Suprapubic skin (tissue), 4 donors: ENCODE measurements around the gene RAP1GAP. TPM values are rescaled to one million over a fixed set of nuclear protein-coding genes. Genes with fewer than 3 reads are reported as not detected.
"Not testable (repeated sequence)": the region's sequence is repeated elsewhere in the genome, so short reads cannot be mapped to it uniquely, and the experiment has no call there.

Experiments
- DNase-seq, 2 donors: peaks; one replicate each; pipeline ENCODE4 v3.0.0-alpha.2; 2019; ENCODE audit warnings: low spot score in 2 of 2
- H3K27ac ChIP-seq: fragments of 200-600 bp; sonication (generic); one replicate; pipeline ENCODE4 v1.5.1; 2019
- H3K27me3 ChIP-seq: fragments of 200-600 bp; sonication (generic); one replicate; pipeline ENCODE4 v1.5.1; 2019
- H3K36me3 ChIP-seq: fragments of 200-600 bp; sonication (generic); one replicate; pipeline ENCODE4 v1.5.1; 2019
- H3K4me1 ChIP-seq: fragments of 200-600 bp; sonication (generic); one replicate; pipeline ENCODE4 v1.5.1; 2019
- H3K4me3 ChIP-seq: fragments of 200-600 bp; sonication (generic); one replicate; pipeline ENCODE4 v1.5.1; 2019; ENCODE audit warnings: mild to moderate bottlenecking
- H3K9me3 ChIP-seq: fragments of 200-600 bp; sonication (generic); one replicate; pipeline ENCODE4 v1.5.1; 2019
- EP300 ChIP-seq: sonication (generic); formaldehyde crosslinking; IDR thresholded peaks from one replicate; pipeline ENCODE4 v1.6.1; 2017; ENCODE audit warnings: antibody characterized with exemption
- POLR2A ChIP-seq, 2 donors: fragments of 450-650 bp; IDR thresholded peaks; one replicate each; pipeline ENCODE4 v1.6.1; 2017; ENCODE audit warnings: antibody characterized with exemption in 2 of 2, mild to moderate bottlenecking in 2 of 2, moderate library complexity in 2 of 2
- POLR2AphosphoS5 ChIP-seq, 3 donors: sonication (generic); formaldehyde crosslinking; IDR thresholded peaks; one replicate each; pipeline ENCODE4 v1.6.1; 2017; ENCODE audit warnings: antibody characterized with exemption in 3 of 3
- WGBS: methylation state at CpG from one replicate; pipeline ENCODE4 v1.1.5; 2018; 5-methylcytosine and 5-hydroxymethylcytosine counted together
- total RNA-seq, 4 donors: library from RNA; depleted of rRNA; stranded (reverse); fragments of >200 nt; gene quantifications; one replicate each; pipeline ENCODE4 v1.1.0, GENCODE V29; 2016
- TF ChIP-seq, protein P1 (sequence below), 2 donors: fragments of 200-600 bp in 1 of 2; fragments of 450-650 bp in 1 of 2; sonication (generic) in 1 of 2; IDR thresholded peaks; one replicate each; pipeline ENCODE4 v1.5.1; 2016 to 2019; ENCODE audit warnings: antibody characterized with exemption in 2 of 2, mild to moderate bottlenecking in 1 of 2, moderate library complexity in 1 of 2

The RAP1GAP gene
- total RNA-seq, 4 donors from 2014 or later = 1.5 to 4.9 (median 3.6) TPM

DNA sequence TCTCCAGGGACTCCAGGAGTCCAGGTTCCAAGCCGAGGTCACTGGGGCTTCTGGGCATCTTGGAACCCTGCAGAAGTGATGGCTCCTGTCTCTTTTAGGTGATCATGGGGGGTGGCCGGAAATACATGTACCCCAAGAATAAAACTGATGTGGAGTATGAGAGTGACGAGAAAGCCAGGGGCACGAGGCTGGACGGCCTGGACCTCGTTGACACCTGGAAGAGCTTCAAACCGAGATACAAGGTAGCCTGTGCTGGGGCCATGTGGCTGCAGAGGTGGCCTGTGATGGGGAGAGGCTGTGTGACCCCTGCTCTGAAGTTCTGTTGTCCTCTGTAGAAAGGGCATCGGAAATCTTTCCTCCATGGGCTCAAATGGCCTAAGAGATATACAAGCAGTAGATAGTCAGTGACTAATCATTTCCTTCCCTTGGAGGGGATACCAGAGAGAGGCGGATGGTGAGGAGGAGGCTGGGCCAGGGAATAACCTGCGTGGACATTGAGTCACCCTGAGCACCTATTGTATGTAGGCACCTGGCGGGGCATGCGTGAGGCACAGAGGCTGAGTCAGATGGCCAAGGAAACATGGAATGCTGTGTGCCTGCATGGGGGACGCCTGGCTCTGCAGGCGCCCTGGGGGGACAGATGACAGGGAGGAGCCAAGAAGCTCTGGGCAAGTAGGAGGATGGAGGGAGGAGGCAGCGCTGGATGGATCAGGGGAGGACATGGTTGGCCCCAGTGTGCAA lies 101.0 kb downstream of the RAP1GAP start:
- DNase-seq = no peak
- Histone ChIP-seq H3K27me3 (no peaks in the 10 kb centered on the region), H3K27ac (no peak overlapping the region), H3K4me1 (no peaks in the 10 kb centered on the region), H3K9me3 (no peaks in the 10 kb centered on the region), H3K36me3 (no peaks in the 10 kb centered on the region), H3K4me3 (no peak overlapping the region)
- 82% methylated on average over 15 of the region's 15 CpGs for WGBS
- TF ChIP-seq, protein P1, sequence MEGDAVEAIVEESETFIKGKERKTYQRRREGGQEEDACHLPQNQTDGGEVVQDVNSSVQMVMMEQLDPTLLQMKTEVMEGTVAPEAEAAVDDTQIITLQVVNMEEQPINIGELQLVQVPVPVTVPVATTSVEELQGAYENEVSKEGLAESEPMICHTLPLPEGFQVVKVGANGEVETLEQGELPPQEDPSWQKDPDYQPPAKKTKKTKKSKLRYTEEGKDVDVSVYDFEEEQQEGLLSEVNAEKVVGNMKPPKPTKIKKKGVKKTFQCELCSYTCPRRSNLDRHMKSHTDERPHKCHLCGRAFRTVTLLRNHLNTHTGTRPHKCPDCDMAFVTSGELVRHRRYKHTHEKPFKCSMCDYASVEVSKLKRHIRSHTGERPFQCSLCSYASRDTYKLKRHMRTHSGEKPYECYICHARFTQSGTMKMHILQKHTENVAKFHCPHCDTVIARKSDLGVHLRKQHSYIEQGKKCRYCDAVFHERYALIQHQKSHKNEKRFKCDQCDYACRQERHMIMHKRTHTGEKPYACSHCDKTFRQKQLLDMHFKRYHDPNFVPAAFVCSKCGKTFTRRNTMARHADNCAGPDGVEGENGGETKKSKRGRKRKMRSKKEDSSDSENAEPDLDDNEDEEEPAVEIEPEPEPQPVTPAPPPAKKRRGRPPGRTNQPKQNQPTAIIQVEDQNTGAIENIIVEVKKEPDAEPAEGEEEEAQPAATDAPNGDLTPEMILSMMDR (IDR thresholded peaks at IDR 0.05) = no peak
- TF ChIP-seq POLR2A (IDR thresholded peaks at IDR 0.05) = no peak
- TF ChIP-seq EP300 = no peak
- no peak for TF ChIP-seq POLR2AphosphoS5 (IDR thresholded peaks at IDR 0.05)

DNA sequence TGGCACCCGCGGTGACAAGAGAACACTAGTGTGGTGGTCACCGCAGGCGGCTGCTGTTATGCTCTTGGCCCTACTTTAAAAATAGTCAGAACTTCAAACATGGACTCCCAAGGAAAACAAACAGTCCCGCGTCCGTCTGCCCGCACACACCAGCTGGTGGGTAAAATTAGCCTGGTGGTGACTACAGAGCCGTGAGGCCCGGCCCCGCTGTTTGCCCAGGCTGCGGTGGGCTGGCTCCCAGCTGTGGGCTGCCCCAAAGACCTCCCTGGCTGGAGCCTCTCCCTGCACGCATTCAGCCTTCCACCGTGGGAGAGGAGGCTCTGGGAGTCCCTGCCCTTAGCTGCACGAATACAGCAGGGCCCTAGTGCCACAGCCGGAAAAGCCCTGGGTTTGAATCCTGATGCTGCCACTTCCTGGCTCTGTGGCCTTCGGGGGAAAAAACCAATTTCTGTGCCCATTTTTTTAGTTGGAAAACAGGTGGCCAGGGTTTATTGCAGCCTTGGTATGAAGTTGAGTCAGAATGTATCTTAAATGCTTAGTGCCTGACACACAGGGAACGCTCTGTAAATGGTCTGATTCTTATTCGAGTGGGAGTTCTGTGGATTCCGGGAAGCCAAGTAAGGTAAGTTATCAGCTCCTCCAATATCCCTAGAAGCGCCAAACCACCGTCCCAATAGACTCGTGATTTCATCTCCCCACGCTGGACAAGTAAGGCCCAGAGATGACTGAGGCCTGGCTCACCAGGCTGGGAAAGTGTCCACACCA lies 101.7 kb downstream of the RAP1GAP start:
- Histone ChIP-seq H3K27me3 (no peaks in the 10 kb centered on the region), H3K9me3 (no peaks in the 10 kb centered on the region), H3K36me3 (no peaks in the 10 kb centered on the region), H3K4me3 (no peak overlapping the region), H3K4me1 (no peaks in the 10 kb centered on the region), H3K27ac (no peak overlapping the region)
- no peak for TF ChIP-seq POLR2A (IDR thresholded peaks at IDR 0.05)
- TF ChIP-seq EP300 = no peak
- TF ChIP-seq, protein P1 (IDR thresholded peaks at IDR 0.05) = no peak
- TF ChIP-seq POLR2AphosphoS5 (IDR thresholded peaks at IDR 0.05) = no peak
- no peak for DNase-seq
- WGBS = 95% methylated on average over 14 of the region's 24 CpGs

DNA sequence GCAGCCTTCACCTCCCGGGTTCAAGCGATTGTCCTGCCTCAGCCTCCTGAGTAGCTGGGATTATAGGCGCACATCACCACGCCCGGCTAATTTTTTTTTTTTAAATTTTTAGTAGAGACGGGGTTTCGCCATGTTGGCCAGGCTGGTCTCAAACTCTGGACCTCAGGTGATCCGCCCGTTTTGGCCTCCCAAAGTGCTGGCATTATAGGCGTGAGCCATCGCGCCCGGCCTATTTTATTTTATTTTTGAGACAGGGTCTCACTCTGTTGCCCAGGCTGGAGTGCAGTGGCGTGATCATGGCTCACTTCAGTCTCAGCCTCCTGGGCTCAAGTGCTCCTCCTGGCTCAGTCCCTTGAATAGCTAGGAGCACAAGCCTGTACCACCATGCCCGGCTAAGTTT lies 102.8 kb downstream of the RAP1GAP start:
- not testable (repeated sequence) for H3K4me3 ChIP-seq, H3K9me3 ChIP-seq, DNase-seq, H3K27me3 ChIP-seq, H3K36me3 ChIP-seq, H3K27ac ChIP-seq, H3K4me1 ChIP-seq
- 94% methylated on average over 15 of the region's 15 CpGs for WGBS

DNA sequence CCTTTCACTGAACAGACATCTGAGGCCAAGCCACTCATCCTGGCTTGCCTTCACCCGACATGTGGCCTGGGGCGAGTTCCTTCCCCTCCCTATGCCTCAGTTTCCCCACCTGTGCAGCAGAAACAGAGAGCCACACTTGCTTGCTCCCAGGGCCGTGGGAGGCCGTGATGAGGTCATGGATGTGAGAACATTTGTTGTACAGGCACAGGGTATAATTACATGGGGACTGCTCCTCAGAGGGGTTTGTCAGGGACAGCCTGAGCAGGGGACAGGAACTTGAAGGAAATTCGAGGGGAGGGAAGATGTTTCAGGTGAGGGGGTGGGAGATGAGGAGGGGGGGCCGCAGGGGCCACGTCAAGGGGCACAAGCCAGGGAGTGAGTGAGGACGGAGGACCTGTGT lies 103.9 kb downstream of the RAP1GAP start:
- no peak overlapping the region for H3K4me3 ChIP-seq

DNA sequence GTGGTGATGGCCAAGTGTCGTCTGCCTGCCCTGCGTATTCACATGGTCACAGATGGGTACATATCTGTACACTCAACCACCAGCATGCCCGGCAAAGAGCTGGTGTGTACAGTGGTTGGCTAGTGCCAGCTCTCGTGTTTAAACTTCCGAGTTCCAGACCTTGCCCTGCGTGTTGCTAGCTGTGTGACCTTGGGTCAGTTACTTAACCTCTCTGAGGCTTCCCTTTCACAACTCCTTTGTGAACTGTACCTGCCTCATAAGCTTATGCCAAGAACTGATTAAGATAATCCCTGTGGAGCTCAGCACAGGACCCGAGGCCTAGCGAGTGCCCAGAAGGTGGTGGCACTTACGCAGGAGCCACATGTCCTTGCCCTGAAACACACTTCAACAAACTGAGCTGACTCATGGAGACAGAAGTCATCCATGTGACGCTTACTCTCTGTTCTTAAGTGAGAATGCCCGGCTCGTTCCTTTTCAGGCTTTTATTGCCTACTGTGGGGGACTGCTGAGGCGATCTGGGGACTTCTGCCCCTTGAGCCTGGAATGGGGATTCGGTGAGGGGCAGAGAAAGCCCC lies 104.5 kb downstream of the RAP1GAP start:
- Histone ChIP-seq H3K36me3 (no peaks in the 10 kb centered on the region), H3K4me3 (no peak overlapping the region), H3K27ac (no peak overlapping the region), H3K27me3 (no peaks in the 10 kb centered on the region), H3K9me3 (no peaks in the 10 kb centered on the region), H3K4me1 (no peaks in the 10 kb centered on the region)
- TF ChIP-seq POLR2A (IDR thresholded peaks at IDR 0.05) = no peak
- TF ChIP-seq, protein P1 (IDR thresholded peaks at IDR 0.05) = no peak
- TF ChIP-seq EP300 = no peak
- no peak for TF ChIP-seq POLR2AphosphoS5 (IDR thresholded peaks at IDR 0.05)
- no peak for DNase-seq
- 87% methylated on average over 12 of the region's 14 CpGs for WGBS

More for the DNA sequence above, 103.9 kb downstream of the RAP1GAP start:
- no peak for DNase-seq
- H3K27ac ChIP-seq = no peak overlapping the region
- TF ChIP-seq EP300 = no peak
- no peak for TF ChIP-seq POLR2A (IDR thresholded peaks at IDR 0.05)
- TF ChIP-seq, protein P1 (IDR thresholded peaks at IDR 0.05) = no peak
- TF ChIP-seq POLR2AphosphoS5 (IDR thresholded peaks at IDR 0.05) = no peak
- 60% methylated on average over 8 of the region's 8 CpGs for WGBS
- no peaks in the 10 kb centered on the region for H3K4me1 ChIP-seq
- no peaks in the 10 kb centered on the region for H3K27me3 ChIP-seq
- H3K9me3 ChIP-seq = no peaks in the 10 kb centered on the region
- no peaks in the 10 kb centered on the region for H3K36me3 ChIP-seq
